ES-I3 (cell line): Measurements from ENCODE around the gene UGT1A3.

Experiments
- H3K36me3 ChIP-seq: 2 replicates; pipeline ENCODE4 v1.6.1; 2013; ENCODE audit warnings: mild to moderate bottlenecking, low read length, control low read depth, moderate library complexity; ENCODE audit not compliant: insufficient read depth
- H3K4me1 ChIP-seq: 2 replicates; pipeline ENCODE4 v1.6.1; 2013; ENCODE audit warnings: mild to moderate bottlenecking, control low read depth, low read length; ENCODE audit not compliant: insufficient read depth
- H3K9ac ChIP-seq: 2 replicates; pipeline ENCODE4 v1.6.1; 2013; ENCODE audit warnings: low read depth, mild to moderate bottlenecking, low read length, moderate library complexity
- H3K9me3 ChIP-seq: 2 replicates; pipeline ENCODE4 v1.6.1; 2013; ENCODE audit warnings: mild to moderate bottlenecking, low read length, moderate library complexity; ENCODE audit not compliant: control insufficient read depth, insufficient read depth

UGT1A3 gene

GRCh38 chr2:233728723-233729301 is at the start of gene UGT1A3:
TSS of gene UGT1A3 (plus strand) at chr2:233729042. CDS start at chr2:233729127, 85 bp downstream.
- Histone ChIP-seq H3K4me1 (no peaks in the 10 kb centered on the region), H3K9me3 (no peaks in the 10 kb centered on the region), H3K9ac (no peak within 1 kb of the TSS), H3K36me3 (no peaks in the 10 kb centered on the region)

- H3K9ac ChIP-seq, result no peak overlapping the region
- H3K4me1 ChIP-seq, result no peaks in the 10 kb centered on the region; the same call in 1 of the 2 replicates
- H3K36me3 ChIP-seq, result no peaks in the 10 kb centered on the region
- no peaks in the 10 kb centered on the region for H3K9me3 ChIP-seq
These were observed 49.6 kb upstream of the UGT1A3 start for GRCh38 chr2:233679196-233679595.

- no peaks in the 10 kb centered on the region for H3K36me3 ChIP-seq
- no peaks in the 10 kb centered on the region for H3K9me3 ChIP-seq
- no peaks in the 10 kb centered on the region; the same call in 1 of the 2 replicates for H3K4me1 ChIP-seq
- H3K9ac ChIP-seq, result no peak overlapping the region
These were observed 48.3 kb upstream of the UGT1A3 start for GRCh38 chr2:233680361-233681045.

GRCh38 chr2:233681521-233682099 is 47.2 kb upstream of the UGT1A3 start, which contains the start of gene UGT1A7:
TSS of gene UGT1A7 (plus strand) at chr2:233681901. CDS start at chr2:233681938, 37 bp downstream.
- H3K4me1 ChIP-seq, result no peaks in the 10 kb centered on the region; the same call in 1 of the 2 replicates
- no peaks in the 10 kb centered on the region for H3K9me3 ChIP-seq

GRCh38 chr2:233684640-233685039 is 44.2 kb upstream of the UGT1A3 start:
- Histone ChIP-seq H3K4me1 (no peaks in the 10 kb centered on the region; the same call in 1 of the 2 replicates), H3K9ac (no peak overlapping the region), H3K36me3 (no peaks in the 10 kb centered on the region), H3K9me3 (no peaks in the 10 kb centered on the region)

More at GRCh38 chr2:233681521-233682099, 47.2 kb upstream of the UGT1A3 start, which contains the start of gene UGT1A7:
- Histone ChIP-seq H3K9ac (no peak within 1 kb of the TSS), H3K36me3 (no peaks in the 10 kb centered on the region)

- Histone ChIP-seq H3K4me1 (peaks cover 12% of the 10 kb centered on the region), H3K9ac (no peak overlapping the region), H3K36me3 (no peaks in the 10 kb centered on the region), H3K9me3 (no peaks in the 10 kb centered on the region)
These were observed 41.9 kb upstream of the UGT1A3 start for GRCh38 chr2:233686928-233687327.

GRCh38 chr2:233688341-233688740 is 40.5 kb upstream of the UGT1A3 start:
- H3K36me3 ChIP-seq, result no peaks in the 10 kb centered on the region
- no peak overlapping the region for H3K9ac ChIP-seq
- peaks cover 16% of the 10 kb centered on the region for H3K4me1 ChIP-seq
- H3K9me3 ChIP-seq, result no peaks in the 10 kb centered on the region

GRCh38 chr2:233689031-233689430 is 39.8 kb upstream of the UGT1A3 start:
- Histone ChIP-seq H3K9ac (no peak overlapping the region), H3K4me1 (peaks cover 16% of the 10 kb centered on the region), H3K36me3 (no peaks in the 10 kb centered on the region), H3K9me3 (no peaks in the 10 kb centered on the region)

GRCh38 chr2:233689501-233689900 is 39.3 kb upstream of the UGT1A3 start:
- Histone ChIP-seq H3K36me3 (no peaks in the 10 kb centered on the region), H3K4me1 (peaks cover 16% of the 10 kb centered on the region), H3K9me3 (no peaks in the 10 kb centered on the region), H3K9ac (no peak overlapping the region)

- H3K36me3 ChIP-seq, result no peaks in the 10 kb centered on the region
These were observed 38.4 kb upstream of the UGT1A3 start for GRCh38 chr2:233690444-233690843.

GRCh38 chr2:233691443-233692433 is 37.1 kb upstream of the UGT1A3 start:
- Histone ChIP-seq H3K9me3 (no peaks in the 10 kb centered on the region), H3K9ac (no peak overlapping the region), H3K36me3 (no peaks in the 10 kb centered on the region), H3K4me1 (peaks cover 16% of the 10 kb centered on the region)

More at GRCh38 chr2:233690444-233690843, 38.4 kb upstream of the UGT1A3 start:
- no peaks in the 10 kb centered on the region for H3K9me3 ChIP-seq
- peaks cover 16% of the 10 kb centered on the region for H3K4me1 ChIP-seq
- H3K9ac ChIP-seq, result no peak overlapping the region

GRCh38 chr2:233692648-233693047 is 36.2 kb upstream of the UGT1A3 start, which contains the start of gene UGT1A6:
TSS of gene UGT1A6 (plus strand) at chr2:233692890. CDS start at chr2:233693005, 115 bp downstream.
- Histone ChIP-seq H3K9me3 (no peaks in the 10 kb centered on the region), H3K9ac (no peak within 1 kb of the TSS), H3K36me3 (no peaks in the 10 kb centered on the region), H3K4me1 (peaks cover 16% of the 10 kb centered on the region)

GRCh38 chr2:233693963-233694362 is 34.9 kb upstream of the UGT1A3 start:
- H3K36me3 ChIP-seq, result no peaks in the 10 kb centered on the region
- H3K9ac ChIP-seq, result no peak overlapping the region
- peaks cover 16% of the 10 kb centered on the region for H3K4me1 ChIP-seq
- no peaks in the 10 kb centered on the region for H3K9me3 ChIP-seq

GRCh38 chr2:233698740-233699139 is 30.1 kb upstream of the UGT1A3 start:
- Histone ChIP-seq H3K9me3 (no peaks in the 10 kb centered on the region), H3K4me1 (no peaks in the 10 kb centered on the region; the same call in 1 of the 2 replicates), H3K36me3 (no peaks in the 10 kb centered on the region), H3K9ac (no peak overlapping the region)
